ENCODE data around the gene RNF215.

The RNF215 gene

DNA sequence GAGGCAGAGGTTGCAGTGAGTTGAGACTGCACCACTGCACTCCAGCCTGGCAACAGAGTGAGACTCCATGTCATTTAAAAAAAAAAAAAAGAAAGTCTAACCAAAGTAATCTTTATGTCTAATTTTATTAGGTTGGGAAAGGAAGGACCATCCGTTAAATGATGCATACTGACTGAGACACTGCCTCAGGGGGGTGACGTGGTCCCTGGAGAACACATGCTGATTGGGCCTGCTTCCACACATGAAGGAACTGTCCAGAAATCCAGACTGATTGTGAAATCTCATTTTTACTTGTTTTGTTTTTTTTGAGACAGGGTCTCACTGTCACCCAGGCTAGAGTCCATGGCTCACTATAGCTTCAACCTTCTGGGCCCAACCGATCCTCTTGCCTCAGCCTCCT, 36.0 kb downstream of the RNF215 start:
- no peak overlapping the region for H3K9ac ChIP-seq (ENCODE audit: low read length)
- H3K36me3 ChIP-seq (ENCODE audit: low read length) = peaks cover 9% of the 10 kb centered on the region; the same call in 1 of the 2 replicates
- H3K27me3 ChIP-seq (ENCODE audit: low read length) = no peaks in the 10 kb centered on the region
- no peaks in the 10 kb centered on the region for H3K9me2 ChIP-seq (replicated peaks; ENCODE audit: insufficient read depth, low read length)
- TF ChIP-seq, protein P1, sequence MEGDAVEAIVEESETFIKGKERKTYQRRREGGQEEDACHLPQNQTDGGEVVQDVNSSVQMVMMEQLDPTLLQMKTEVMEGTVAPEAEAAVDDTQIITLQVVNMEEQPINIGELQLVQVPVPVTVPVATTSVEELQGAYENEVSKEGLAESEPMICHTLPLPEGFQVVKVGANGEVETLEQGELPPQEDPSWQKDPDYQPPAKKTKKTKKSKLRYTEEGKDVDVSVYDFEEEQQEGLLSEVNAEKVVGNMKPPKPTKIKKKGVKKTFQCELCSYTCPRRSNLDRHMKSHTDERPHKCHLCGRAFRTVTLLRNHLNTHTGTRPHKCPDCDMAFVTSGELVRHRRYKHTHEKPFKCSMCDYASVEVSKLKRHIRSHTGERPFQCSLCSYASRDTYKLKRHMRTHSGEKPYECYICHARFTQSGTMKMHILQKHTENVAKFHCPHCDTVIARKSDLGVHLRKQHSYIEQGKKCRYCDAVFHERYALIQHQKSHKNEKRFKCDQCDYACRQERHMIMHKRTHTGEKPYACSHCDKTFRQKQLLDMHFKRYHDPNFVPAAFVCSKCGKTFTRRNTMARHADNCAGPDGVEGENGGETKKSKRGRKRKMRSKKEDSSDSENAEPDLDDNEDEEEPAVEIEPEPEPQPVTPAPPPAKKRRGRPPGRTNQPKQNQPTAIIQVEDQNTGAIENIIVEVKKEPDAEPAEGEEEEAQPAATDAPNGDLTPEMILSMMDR (IDR thresholded peaks at IDR 0.05; ENCODE audit: insufficient read depth, low read length, poor library complexity, severe bottlenecking) = no peak
- TF ChIP-seq EZH2phosphoT487 (conservative IDR thresholded peaks at IDR 0.05; ENCODE audit: low read length) = no peak
- no peak overlapping the region for H3K4me2 ChIP-seq (ENCODE audit: low read depth, low read length, poor library complexity, severe bottlenecking)
- no peaks in the 10 kb centered on the region for H3F3A ChIP-seq (ENCODE audit: insufficient read depth)
- no peak overlapping the region for H2AFZ ChIP-seq (ENCODE audit: low read depth, low read length, severe bottlenecking)
- H3K27ac ChIP-seq (ENCODE audit: low read depth, low read length) = no peak overlapping the region
- H3K4me3 ChIP-seq (ENCODE audit: insufficient read depth, low read length, poor library complexity, severe bottlenecking) = no peak overlapping the region
- peaks cover 66% of the 10 kb centered on the region for H3K79me2 ChIP-seq (ENCODE audit: insufficient read depth, low read length)
- peaks cover 6% of the 10 kb centered on the region; the same call in 1 of the 2 replicates for H4K20me1 ChIP-seq (ENCODE audit: low read depth, low read length)
- no peaks in the 10 kb centered on the region for H3K9me3 ChIP-seq (ENCODE audit: insufficient read depth, low read length)

DNA sequence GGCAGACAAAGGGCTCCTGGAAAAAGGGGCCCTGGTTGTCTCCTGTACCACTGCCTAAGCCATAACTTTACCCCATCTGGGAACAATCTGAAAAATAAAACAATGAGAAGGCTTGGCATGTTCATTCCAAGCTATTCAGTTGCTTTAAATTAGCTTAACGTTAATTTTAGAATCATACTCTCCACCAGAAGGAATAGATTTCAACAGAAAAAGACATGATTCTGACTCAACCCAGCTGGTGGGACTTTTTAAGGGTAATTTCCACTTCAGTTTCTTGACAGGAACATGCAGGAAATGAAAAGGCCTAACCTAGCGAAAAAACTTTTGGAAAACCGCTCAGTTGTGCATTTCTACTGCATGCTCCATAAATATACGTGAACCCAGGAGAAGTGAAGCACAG, 38.4 kb downstream of the RNF215 start:
- H3K79me2 ChIP-seq (ENCODE audit: insufficient read depth, low read length) = peaks cover 42% of the 10 kb centered on the region
- H3K9me3 ChIP-seq (ENCODE audit: insufficient read depth, low read length) = no peaks in the 10 kb centered on the region
- no peak overlapping the region for H2AFZ ChIP-seq (ENCODE audit: low read depth, low read length, severe bottlenecking)
- no peak overlapping the region for H3K4me2 ChIP-seq (ENCODE audit: low read depth, low read length, poor library complexity, severe bottlenecking)
- peaks cover 30% of the 10 kb centered on the region for H3K36me3 ChIP-seq (ENCODE audit: low read length)
- TF ChIP-seq, protein P1 (IDR thresholded peaks at IDR 0.05; ENCODE audit: insufficient read depth, low read length, poor library complexity, severe bottlenecking) = no peak
- no peak for TF ChIP-seq EZH2phosphoT487 (conservative IDR thresholded peaks at IDR 0.05; ENCODE audit: low read length)
- no peaks in the 10 kb centered on the region for H3K27me3 ChIP-seq (ENCODE audit: low read length)
- H3K9me2 ChIP-seq (replicated peaks; ENCODE audit: insufficient read depth, low read length) = no peaks in the 10 kb centered on the region
- no peak overlapping the region for H3K27ac ChIP-seq (ENCODE audit: low read depth, low read length)
- peaks cover 4% of the 10 kb centered on the region; the same call in 1 of the 2 replicates for H4K20me1 ChIP-seq (ENCODE audit: low read depth, low read length)
- H3K9ac ChIP-seq (ENCODE audit: low read length) = no peak overlapping the region
- H3F3A ChIP-seq (ENCODE audit: insufficient read depth) = no peaks in the 10 kb centered on the region
- no peak overlapping the region for H3K4me3 ChIP-seq (ENCODE audit: insufficient read depth, low read length, poor library complexity, severe bottlenecking)

GRCh38 chr22:30348404-30348803, 38.8 kb downstream of the RNF215 start:
- Histone ChIP-seq H3K9me2 (replicated peaks; ENCODE audit: insufficient read depth, low read length) (no peaks in the 10 kb centered on the region), H3K36me3 (ENCODE audit: low read length) (peaks cover 33% of the 10 kb centered on the region), H3K79me2 (ENCODE audit: insufficient read depth, low read length) (peaks cover 39% of the 10 kb centered on the region), H3K4me3 (ENCODE audit: insufficient read depth, low read length, poor library complexity, severe bottlenecking) (no peak overlapping the region), H3K9me3 (ENCODE audit: insufficient read depth, low read length) (no peaks in the 10 kb centered on the region), H4K20me1 (ENCODE audit: low read depth, low read length) (0 out of 2 replicates have a peak, but pooled peaks cover 4% of the 10 kb centered on the region), H3F3A (ENCODE audit: insufficient read depth) (no peaks in the 10 kb centered on the region), H3K4me2 (ENCODE audit: low read depth, low read length, poor library complexity, severe bottlenecking) (no peak overlapping the region), H3K27ac (ENCODE audit: low read depth, low read length) (no peak overlapping the region), H3K27me3 (ENCODE audit: low read length) (no peaks in the 10 kb centered on the region), H2AFZ (ENCODE audit: low read depth, low read length, severe bottlenecking) (no peak overlapping the region), H3K9ac (ENCODE audit: low read length) (no peak overlapping the region)
- TF ChIP-seq EZH2phosphoT487 (conservative IDR thresholded peaks at IDR 0.05; ENCODE audit: low read length) = no peak

GRCh38 chr22:30347255-30347892, 39.8 kb downstream of the RNF215 start:
- Histone ChIP-seq H3K79me2 (ENCODE audit: insufficient read depth, low read length) (peaks cover 32% of the 10 kb centered on the region), H3K9me3 (ENCODE audit: insufficient read depth, low read length) (no peaks in the 10 kb centered on the region), H3K27ac (ENCODE audit: low read depth, low read length) (no peak overlapping the region), H3K36me3 (ENCODE audit: low read length) (peaks cover 37% of the 10 kb centered on the region), H2AFZ (ENCODE audit: low read depth, low read length, severe bottlenecking) (no peak overlapping the region), H4K20me1 (ENCODE audit: low read depth, low read length) (0 out of 2 replicates have a peak, but pooled peaks cover 4% of the 10 kb centered on the region), H3K4me3 (ENCODE audit: insufficient read depth, low read length, poor library complexity, severe bottlenecking) (no peak overlapping the region), H3K9ac (ENCODE audit: low read length) (no peak overlapping the region), H3K27me3 (ENCODE audit: low read length) (no peaks in the 10 kb centered on the region), H3F3A (ENCODE audit: insufficient read depth) (no peaks in the 10 kb centered on the region), H3K4me2 (ENCODE audit: low read depth, low read length, poor library complexity, severe bottlenecking) (no peak overlapping the region), H3K9me2 (replicated peaks; ENCODE audit: insufficient read depth, low read length) (no peaks in the 10 kb centered on the region)
- no peak for TF ChIP-seq EZH2phosphoT487 (conservative IDR thresholded peaks at IDR 0.05; ENCODE audit: low read length)
- TF ChIP-seq, protein P1 (IDR thresholded peaks at IDR 0.05; ENCODE audit: insufficient read depth, low read length, poor library complexity, severe bottlenecking) = no peak

Measured in SU-DHL-6 (cell line).